Amygdala (tissue), 56 donors: Measurements from ENCODE around the gene BLTP3A.
A peak's percentile ranks its signal among the peaks of the same experiment; 100 is the strongest.
"Not testable (repeated sequence)": the region's sequence is repeated elsewhere in the genome, so short reads cannot be mapped to it uniquely, and the experiment has no call there.

Experiments used
- DNase-seq, 56 donors: peaks; one replicate each; lab custom pipeline; 2025; lab: John Stamatoyannopoulos, UW

The BLTP3A gene

GRCh38 chr6:34792605-34793500, 970 bp downstream of the BLTP3A start:
- peak in 16 of 56 donors; percentile 3 to 56 (median 37) for DNase-seq

DNA sequence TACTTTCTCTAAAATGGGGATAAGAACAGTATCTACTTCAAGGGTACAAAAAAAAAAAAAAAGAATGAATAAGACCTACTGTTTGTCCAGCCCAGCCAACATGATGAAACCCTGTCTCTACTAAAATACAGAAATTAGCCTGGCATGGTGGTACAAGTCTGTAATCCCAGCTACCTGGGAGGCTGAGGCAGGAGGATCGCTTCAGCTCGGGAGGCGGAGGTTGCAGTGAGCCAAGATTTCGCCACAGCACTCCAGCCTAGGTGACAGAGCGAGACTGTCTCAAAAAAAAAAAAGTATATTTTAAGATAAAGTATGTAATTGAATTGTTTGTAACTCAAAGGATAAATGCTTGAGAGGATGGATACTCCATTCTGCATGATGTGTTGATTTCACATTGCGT, 2.0 kb downstream of the BLTP3A start:
- no peak for DNase-seq

DNA sequence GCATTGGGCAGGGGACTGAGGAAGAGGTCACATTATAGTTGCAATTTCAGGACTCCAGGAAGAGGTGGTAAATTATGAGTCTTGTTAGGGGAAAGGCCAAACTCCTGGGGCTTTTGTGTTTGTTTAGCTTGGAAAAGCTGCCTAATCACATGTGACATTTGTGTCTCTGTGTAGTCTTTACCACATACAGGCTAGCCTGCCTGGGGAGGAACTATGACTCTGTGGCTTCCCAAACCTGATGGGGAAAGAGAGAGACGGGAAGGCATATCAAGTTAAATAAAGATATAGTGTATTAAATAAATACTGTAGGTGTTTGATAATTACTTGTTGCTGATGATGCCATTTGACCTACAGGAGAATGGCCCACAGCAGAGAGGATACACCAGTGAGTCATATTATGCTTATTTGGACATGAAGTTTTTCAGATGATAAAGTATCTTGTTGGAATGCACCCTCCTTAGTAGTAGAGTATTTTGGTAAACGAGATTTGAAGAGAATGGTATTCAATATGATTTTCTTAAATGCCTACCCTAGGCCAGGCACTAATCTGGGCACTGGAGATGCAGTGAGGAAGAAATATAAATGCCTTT, 4.0 kb downstream of the BLTP3A start:
- no peak for DNase-seq

- no peak for DNase-seq
Observed at GRCh38 chr6:34798057-34798456, 6.2 kb downstream of the BLTP3A start.

DNA sequence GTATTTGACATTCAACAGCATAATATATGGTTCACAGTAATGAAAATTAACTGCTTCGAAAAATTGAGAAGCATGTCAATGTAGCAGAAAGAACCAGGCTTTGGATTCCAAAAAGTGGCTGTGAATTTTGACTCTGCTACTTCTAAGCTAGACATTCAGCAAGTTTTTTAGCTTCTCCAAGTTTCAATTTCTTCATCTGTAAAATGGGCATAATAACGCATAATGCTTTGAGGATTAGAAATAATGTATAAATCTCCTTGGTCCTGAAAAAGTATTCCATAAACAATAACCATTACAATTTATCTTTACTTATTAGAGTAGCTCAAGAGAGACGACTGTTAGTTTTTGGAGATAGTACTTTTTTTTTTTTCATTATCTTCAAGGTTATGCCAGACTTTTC, 7.7 kb downstream of the BLTP3A start:
- no peak for DNase-seq

DNA sequence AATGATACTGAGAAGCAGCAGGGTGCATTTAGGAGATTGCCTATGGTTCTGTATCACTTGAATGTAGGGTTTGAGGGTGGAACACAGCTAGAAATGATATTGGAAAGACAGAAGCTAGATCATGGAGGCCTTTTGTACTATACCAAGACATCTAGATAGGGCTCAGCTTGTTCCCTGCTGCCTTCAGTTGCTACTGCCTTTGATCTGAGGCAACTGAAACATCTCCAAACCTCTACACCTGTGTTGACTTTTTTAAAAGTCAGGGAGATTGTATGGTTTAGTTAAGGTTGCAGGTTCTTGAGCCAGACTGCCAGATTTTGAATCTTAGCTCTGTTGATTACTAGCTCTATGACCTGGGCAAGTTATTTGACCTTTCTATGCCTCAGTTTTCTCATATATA, 12.7 kb downstream of the BLTP3A start:
- no peak for DNase-seq

GRCh38 chr6:34805074-34805473, 13.2 kb downstream of the BLTP3A start:
- DNase-seq: not testable (repeated sequence)

DNA sequence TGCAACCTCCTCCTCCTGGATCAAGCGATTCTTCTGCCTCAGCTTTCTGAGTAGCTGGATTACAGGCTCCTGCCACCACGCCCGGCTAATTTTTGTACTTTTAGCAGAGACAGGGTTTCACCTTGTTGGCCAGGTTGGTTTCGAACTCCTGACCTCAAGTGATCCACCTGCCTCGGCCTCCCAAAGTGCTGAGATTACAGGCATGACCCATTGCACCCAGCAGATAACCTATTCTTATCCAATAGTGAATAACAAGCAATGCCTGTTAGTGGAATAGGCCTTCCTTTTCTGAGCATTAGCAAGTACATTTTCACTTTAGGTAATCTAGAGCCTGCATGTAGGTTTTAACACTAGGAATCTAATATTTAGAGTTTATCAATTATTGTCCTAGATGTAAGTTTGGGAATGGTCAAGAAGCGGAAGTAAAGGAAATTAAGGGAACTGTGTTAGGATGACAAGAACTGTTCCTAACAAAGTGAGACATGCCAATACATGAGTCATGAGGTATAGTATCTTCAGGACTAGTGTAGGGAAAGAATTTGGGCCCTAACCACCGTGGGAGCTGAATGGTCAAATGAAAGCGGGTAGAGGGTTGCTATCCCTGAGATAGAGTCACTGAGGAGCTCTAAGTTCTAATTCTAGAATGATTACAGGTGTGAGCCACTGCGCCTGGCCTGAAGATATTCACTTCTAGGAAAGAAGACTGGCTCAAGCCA, 15.0 kb downstream of the BLTP3A start:
- DNase-seq: no peak

DNA sequence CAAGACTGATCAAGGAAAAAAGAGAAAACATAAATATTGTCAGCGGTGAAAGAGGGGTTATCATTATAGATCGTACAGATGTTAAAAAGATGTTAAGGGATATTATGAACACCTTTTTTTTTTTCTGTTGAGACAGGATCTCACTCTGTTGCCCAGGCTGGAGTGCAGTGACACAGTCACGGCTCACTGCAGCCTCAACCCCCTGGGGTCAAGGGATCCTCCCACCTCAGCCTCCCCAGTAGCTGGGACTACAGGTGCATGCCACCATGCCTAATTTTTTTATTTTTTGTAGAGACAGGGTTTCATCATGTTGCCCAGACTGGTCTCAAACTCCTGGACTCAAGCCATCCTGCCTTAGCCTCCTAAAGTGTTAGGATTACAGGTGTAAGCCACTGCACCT, 16.6 kb downstream of the BLTP3A start:
- DNase-seq: not testable (repeated sequence)

GRCh38 chr6:34809419-34809818, 17.5 kb downstream of the BLTP3A start:
- not testable (repeated sequence) for DNase-seq

- DNase-seq: no peak
Observed at GRCh38 chr6:34810017-34810882, 18.4 kb downstream of the BLTP3A start.

DNA sequence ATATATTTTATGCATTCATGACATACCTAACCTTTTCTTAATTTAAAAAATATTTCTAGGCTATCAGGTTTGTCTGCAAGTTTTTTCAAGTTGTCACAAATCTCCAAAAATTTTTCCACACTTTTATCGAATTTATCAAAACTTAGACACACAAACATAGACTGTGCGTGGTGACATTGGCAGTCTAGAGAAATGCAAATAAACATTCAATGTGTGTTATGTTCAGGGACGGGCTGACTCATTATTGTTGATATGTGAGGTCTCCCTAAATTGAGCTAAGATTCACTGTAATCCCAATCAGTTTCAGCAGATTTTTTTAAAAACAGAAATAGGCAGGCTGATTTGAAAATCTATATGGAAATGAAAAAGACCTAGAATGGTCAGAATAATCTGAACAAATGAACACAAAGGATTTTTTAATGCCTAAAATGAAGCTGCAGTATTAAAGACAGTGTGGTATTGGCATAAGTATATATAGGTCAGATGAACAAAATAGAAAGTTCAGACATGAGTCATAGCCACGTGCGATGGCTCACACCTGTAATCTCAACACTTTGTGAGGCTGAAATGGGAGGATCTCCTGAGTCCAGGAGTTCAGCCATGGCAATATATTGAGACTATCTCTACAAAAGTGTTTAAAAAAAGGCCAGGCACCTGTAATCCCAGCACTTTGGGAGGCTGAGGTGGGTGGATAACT, 19.2 kb downstream of the BLTP3A start:
- no peak for DNase-seq

DNA sequence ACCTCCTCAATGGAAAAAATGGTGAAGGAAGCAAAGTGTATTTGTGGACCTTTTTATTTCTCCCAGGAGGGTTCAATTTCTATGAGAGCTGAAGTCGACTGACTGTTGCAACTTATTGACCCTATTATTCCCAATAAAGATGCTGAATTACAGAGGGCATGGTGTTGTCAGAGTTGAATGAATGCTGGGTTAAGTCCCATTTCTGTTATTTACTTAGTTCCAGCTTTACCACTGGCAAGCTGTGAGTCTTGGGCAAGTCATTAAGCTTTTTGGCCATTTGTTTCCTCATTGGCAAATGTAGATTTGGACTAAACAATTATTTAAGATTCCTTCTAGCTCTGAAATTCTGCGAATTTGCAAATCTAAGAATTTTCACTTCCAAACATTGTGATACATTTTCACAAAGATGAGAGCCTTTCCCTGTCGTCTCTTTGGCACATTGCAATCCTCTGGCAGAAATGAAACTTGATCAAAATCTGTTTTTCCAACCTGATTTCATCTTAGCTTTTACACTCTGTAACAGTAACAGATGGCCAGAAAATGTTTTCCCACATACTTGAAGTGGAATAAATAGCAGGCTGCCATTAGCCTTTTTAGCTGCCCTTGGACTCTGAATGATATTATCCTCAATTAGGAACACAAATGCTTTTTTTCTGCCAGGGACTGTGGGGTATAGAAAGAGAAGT, 21.3 kb downstream of the BLTP3A start:
- no peak for DNase-seq

- no peak for DNase-seq
Observed at GRCh38 chr6:34816635-34817301, 24.9 kb downstream of the BLTP3A start.

- no peak for DNase-seq
Observed at GRCh38 chr6:34817446-34817845, 25.6 kb downstream of the BLTP3A start.

DNA sequence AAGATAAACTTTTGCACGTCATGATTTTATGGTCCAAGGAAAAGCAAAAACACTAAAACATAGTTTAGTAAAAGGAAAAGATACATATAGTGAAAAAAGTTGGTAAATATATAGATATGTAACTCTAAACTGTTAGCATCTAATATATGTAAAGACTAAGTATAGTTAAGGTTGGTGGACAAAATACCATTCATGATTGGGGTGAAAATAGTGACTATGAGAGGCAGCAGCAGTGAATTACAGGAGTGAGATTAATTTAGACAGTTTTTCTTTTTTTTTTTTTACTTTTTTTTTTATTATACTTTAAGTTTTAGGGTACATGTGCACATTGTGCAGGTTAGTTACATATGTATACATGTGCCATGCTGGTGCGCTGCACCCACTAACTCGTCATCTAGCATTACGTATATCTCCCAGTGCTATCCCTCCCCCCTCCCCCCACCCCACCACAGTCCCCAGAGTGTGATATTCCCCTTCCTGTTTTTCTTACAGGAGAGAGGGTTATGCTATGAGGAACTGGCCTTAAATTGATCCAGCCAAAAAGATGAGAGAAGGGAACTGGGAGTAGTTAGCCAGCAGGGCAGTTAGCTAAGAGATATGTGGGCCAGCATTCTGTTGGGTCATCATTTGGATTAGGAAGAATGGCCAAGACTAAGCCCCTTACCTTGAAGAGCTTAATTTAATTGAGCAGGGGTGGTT, 27.1 kb downstream of the BLTP3A start:
- not testable (repeated sequence) for DNase-seq

DNA sequence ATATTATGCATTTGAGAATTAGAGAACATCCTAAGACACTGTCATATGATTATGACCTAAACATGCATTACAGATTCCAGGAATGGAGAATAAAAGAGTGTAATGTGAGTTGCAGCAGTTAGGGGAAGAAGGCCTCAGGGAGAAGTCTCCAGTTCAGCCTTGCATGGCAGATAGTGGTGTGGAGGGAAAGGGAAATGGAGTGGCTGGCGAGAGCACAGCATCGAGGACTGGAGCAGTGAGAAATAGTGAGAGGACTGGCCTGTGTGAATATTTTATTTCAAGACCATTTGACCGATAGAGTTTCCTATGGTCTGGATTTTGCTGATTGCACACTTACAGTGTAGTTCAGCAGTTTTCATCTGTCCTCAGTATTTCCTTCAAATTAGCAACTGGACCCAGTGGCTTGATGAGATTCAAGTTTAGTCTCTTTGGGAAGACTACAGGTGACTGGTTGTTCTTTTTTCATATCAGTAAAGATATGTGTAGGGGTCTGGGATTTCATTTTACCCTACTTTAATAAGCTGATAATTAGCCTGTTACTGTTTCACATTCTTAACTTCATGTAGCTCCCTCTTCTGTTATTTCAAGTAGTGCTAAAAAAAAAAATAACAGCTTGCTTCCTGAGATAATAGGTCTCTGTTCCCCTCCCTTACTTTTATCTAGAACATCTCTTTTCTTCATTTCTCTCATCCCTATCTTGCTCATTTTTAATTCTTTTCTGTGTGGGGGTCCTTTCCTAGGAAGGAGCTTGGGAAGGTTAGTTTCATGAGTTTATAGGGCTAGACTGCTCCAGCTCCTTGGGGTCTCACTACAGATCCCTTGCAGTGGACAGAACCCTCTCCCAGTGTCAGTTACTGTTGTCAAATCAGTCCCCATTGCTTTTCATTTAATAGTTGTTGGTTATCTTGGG, 27.9 kb downstream of the BLTP3A start:
- DNase-seq: no peak
